IPS-NIHi11 (cell line): ENCODE measurements around the gene RGS4.

ENCODE experiments used
- DNase-seq: peaks from one replicate; pipeline ENCODE4 v3.0.0; 2012; ENCODE audit warnings: mixed read lengths, low spot score

RGS4 gene

GRCh38 chr1:163069142-163069541 is at the start of gene RGS4:
Gene RGS4 (plus strand): TSS chr1:163069361. CDS start chr1:163069485, 124 bp downstream.
- peak; percentile 78 for DNase-seq

GRCh38 chr1:163022129-163022528 is 47.0 kb upstream of the RGS4 start:
- DNase-seq = no peak

DNA sequence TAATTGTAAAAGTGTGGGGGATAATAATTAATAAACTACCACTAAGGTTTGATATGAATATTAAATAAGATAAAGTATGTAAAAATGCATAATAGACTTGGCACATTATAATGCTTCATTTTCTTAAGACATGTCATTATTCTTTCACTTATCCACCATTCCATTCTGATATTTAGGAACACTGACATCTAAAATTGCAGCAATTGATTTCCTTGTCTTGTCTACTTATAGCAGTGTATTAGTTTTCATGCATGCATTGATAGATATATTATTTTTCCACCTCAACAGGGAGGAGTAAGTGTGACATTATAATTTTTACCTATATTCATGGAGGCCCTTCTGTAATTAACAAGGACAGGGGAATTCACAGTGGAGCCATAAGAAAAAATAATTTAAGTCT is 41.6 kb upstream of the RGS4 start:
- no peak for DNase-seq

- DNase-seq = no peak
These were observed 39.3 kb upstream of the RGS4 start for GRCh38 chr1:163029901-163030300.

- DNase-seq = peak; percentile 23
These were observed 33.5 kb upstream of the RGS4 start for GRCh38 chr1:163035446-163036249.

GRCh38 chr1:163036671-163037070 is 32.5 kb upstream of the RGS4 start:
- no peak for DNase-seq

DNA sequence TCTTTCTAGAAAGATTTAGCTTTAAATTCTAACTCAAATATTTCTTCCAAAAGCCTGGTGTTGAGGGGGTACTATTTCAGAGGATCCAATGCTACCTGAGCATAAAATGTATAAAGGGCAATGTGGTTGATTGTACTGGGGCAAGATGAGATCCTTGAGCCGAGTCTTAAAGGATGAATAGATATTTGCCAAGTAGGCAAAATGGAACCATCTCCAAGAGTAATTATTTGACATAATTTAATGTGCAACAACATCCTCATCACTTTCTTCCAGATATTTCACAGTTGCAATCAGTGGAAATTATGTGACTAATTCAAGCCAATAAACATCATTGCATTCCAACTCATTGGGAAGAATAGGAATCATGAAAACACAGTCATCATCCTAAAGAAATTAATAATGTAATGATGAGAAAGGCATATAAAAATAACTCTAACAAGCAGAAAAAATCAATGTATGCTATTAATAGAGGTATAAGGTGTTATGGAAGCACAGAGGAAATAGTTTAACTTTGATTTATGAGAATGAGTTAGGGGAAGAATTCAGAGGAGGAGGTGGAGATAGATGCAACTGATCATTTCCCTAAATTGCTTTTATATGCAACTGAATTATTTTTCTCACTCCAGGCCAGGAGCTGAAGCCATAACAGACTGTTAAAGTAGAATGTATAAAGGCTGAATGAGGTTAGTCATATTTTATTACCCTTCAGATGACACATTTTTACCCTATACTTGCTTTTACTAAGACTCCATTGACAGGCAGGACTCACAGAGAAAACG is 30.0 kb upstream of the RGS4 start:
- no peak for DNase-seq

DNA sequence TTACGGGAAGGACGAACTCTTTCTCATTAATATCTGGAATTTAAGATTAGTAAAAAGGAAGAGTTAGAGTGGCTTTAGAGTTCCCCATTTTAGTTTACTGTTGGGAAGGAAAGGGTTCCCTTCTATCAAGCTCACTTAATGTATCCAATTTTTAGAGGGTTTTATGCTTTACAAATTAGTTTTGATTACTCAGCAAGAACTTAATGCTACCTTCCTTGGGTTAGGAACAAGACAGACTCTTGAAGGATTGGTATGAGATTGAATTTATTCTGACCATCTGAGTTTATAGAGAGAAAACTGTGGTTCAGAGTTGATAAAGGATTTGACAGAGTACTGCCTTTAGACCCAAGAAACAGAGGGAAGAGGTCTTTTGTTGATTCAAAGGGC is 29.5 kb upstream of the RGS4 start:
- no peak for DNase-seq

- DNase-seq = no peak
These were observed 23.1 kb upstream of the RGS4 start for GRCh38 chr1:163046071-163046470.

DNA sequence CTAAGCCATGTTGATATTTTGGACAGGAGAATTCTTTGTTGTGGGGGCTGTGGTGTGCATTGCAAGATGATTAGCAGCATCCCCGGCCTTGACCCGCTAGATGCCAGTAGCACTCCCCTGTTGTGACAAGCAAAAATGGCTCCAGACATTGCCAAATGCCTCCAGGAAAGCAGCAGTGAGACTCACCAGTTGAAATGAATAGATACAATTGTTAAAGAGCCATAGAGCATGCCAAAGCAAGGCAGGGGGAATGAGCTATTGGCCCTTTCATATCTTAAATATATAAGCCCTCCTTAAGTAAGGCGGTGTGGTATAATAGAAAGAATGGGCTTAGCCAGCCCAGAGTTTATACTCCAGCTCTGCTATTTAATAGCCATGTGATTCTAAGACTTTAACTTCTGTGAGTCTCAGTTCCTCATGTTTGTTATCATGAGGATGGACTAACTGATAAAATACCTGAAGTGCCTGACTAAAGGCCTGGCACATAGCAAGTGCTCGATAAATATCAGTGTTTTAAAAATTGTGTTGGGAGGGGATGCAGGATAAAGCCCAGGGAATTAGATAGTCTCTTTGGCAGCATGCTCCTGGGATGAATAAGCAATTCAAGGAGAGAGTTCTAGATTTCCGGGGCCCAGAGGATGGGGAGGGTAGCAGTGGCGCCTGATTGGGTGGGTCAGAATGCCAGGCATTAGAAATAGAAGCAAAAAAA is 21.1 kb upstream of the RGS4 start:
- no peak for DNase-seq

- DNase-seq = no peak
These were observed 20.3 kb upstream of the RGS4 start for GRCh38 chr1:163048869-163049268.

GRCh38 chr1:163049296-163049695 is 19.9 kb upstream of the RGS4 start:
- DNase-seq = no peak

- no peak for DNase-seq
These were observed 18.7 kb upstream of the RGS4 start for GRCh38 chr1:163050496-163050895.

DNA sequence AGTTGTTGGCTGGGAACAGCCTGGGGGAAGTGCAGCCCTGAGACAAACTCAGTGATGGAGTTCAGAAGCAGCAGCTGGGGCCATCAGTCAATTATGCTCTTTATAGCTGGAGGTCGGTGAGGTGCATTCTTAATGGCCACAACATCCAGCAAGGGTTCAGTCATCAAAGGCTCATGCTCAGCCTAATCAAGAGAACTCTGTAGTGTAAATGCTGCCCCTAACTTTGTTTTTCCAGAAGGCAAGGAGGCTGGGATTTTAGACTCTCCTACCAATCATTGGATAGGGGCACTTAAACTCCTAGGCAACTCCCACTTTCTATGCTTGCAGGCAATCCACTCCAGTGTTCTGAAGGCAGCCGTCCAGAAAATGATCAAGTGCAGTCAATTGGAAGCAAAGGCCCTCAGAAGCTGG is 15.0 kb upstream of the RGS4 start:
- peak; percentile 10 for DNase-seq

- no peak for DNase-seq
These were observed 14.2 kb upstream of the RGS4 start for GRCh38 chr1:163055005-163055404.

GRCh38 chr1:163055531-163055930 is 13.6 kb upstream of the RGS4 start:
- DNase-seq = no peak

- DNase-seq = no peak
These were observed 12.3 kb upstream of the RGS4 start for GRCh38 chr1:163056831-163057230.

DNA sequence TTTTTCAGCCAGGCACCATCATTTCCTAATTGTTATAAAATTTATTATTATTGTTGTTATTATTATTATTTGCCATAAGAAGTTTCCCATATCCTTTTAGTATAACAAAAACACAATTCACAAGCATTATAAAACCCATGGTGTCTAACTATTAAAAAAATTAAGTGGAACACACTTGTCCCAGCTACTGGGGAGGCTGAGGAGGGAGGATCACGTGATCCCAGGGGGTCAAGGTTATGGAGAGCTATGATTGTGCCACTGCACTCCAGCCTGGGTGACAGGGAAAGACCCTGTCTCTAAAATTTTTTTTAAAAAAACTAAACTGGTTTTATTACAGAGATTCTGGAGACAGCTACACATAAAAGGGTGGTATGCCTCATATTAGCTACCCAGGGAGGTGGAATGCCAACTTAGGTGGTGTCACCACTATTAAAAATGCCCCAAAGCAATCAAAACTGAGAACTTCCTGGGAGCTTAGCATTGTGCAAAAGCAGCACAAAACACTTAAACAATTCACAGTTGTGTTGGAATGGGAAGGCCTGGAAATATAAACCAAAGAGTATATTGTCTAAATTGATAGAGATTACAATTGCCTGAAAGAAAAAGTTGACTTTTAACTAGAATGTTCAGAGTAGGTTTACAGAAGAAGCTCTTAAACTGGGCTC is 8.7 kb upstream of the RGS4 start:
- no peak for DNase-seq

GRCh38 chr1:163063143-163063542 is 6.0 kb upstream of the RGS4 start:
- DNase-seq = peak; percentile 10

- peak; percentile 27 for DNase-seq
These were observed 5.6 kb upstream of the RGS4 start for GRCh38 chr1:163063610-163064009.

DNA sequence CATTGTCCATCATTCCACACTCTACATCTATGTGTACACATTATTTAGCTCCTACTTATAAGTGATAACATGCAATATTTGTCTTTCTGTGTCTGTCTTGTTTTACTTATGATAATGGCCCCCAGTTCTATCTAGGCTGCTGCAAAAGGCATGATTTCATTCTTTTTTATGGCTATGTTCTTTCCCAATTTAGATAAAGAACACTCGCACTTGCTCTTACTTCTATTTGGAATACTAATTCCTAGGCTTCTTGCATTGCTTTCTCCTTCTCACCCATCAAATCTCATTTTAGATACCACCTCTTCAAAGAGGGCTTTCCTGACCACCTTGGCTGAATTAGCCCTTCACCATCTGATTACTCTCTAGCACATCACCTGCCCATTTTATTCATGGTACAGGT is 3.0 kb upstream of the RGS4 start:
- DNase-seq = no peak

DNA sequence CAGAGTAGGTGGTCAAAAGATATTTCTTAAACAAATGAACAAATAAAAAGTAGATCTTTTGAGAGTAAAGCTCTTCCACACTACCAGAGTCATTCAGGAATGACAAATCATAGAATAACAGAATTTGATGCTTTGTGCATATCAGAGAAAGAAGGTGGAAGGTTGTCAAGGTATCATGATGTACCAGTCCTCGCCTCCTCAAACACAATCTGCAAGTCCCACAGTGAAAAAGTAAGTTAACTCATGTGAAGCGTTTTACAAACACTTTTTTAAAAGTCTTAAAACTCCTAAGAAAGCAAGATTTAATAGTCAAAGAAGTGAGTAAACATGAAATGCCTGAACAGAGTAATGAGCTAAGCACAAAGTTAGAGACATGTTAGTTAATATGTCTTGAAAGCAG is 2.5 kb upstream of the RGS4 start:
- no peak for DNase-seq
